GM19351 (cell line): ENCODE measurements around the gene F12.

Experiments
- ATAC-seq: cut with Tn5 transposase; IDR thresholded peaks from one replicate; pipeline ENCODE4 v1.9.1; 2021; ENCODE audit warnings: mild to moderate bottlenecking, moderate library complexity; ENCODE audit not compliant: unreplicated experiment

The F12 gene

DNA sequence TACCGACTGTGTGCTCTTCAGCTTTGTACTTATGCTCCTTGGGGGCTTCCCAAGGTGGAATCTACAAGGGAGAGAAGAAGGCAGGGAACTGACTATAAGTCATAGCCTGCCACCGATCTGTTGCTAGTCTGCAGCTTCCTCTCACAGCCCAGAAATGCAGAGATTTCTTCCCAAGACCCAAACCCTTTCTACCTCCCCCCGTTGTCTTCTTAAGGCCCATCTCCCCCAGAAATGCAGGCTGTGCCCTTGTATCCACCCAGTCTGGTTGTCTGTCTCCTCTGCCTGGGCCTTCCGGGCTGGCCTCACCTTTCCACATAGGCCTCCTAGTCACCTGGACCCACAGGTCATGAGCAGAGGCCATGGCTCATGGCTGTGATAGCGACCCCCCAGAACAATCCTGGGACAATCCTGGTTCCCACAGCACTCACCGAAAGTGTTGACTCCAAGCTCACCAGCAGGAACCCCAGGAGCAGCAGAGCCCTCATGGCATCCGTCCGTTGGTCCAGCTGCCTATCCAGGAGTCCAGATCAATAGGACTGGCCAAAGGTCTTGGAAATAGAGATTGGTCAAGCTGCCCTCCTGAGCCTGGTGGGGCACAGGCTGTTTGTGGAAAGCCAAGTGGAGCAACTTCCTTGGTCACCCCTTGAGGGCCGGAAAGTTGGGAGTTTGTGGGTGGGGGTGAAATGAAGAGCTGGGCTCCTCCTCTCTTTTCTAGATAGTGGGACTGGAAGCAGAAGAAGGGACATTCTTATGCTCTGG lies at the start of gene F12:
F12 (minus strand) TSS at position 522 of the 759 bp plus-strand sequence; CDS start at position 485, 37 bp downstream.
- ATAC-seq, result no peak

DNA sequence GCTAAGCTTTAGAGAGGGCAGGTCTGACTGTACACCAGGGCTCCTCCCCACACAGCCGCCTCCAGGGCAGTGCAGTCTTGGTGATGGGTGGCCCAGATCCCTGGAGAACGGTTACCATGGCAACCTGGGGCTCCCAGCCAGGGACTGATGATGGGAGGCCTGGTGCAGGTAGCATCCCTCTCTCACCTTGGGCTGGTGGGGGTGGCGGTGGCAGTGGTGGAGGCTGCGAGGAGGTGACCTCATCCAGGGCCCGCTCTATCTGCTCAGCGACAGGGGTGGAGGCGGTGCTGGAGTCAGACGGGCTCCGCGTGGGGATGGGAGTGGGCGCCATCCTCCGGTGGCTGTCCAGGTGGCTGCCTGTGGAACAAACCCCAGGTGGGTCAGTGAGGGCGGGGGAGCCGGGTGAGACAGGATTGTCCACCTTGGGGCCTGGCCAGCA lies 49.6 kb upstream of the F12 start:
- no peak for ATAC-seq

DNA sequence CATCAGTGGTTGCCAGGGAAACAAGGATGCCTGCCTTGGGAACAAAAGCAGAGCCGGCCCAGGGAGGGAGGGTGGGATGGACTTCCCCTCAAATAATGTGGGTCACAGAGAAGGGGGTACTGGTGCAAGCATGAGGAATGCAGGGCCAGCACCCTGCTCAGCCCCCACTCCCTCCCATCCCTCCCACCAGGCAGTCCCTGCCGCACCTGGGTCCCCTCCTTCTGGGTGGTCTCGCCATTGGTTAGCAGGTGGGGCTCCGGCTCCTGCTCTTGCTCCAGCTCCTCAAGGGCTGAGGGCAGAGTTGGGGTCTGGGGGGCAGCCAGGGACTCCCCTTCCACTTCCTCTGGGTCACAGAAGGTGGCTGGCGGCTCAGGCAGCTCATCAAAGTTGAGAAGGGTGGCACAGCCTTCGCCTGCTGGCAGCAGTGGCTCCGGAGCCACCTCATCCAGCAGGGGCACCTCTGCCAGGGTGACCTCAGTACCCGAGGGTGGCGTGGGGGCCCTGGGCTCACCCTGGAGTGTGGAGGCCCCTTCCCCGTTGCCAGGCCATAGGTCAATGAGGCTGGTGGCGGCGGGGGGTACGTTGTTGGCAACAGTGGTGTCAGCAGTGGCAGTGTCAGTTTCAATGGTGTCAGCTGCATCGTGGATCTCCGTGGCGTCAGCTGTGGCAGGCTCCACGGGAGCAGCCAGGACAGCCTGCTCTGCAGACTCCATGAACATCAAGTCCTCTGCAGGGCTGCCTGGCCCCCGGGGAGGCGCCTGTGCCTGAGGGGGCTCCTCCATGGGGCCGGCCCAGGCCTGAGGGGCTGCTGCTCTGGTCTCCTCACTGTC lies 48.7 kb upstream of the F12 start:
- ATAC-seq, result no peak

DNA sequence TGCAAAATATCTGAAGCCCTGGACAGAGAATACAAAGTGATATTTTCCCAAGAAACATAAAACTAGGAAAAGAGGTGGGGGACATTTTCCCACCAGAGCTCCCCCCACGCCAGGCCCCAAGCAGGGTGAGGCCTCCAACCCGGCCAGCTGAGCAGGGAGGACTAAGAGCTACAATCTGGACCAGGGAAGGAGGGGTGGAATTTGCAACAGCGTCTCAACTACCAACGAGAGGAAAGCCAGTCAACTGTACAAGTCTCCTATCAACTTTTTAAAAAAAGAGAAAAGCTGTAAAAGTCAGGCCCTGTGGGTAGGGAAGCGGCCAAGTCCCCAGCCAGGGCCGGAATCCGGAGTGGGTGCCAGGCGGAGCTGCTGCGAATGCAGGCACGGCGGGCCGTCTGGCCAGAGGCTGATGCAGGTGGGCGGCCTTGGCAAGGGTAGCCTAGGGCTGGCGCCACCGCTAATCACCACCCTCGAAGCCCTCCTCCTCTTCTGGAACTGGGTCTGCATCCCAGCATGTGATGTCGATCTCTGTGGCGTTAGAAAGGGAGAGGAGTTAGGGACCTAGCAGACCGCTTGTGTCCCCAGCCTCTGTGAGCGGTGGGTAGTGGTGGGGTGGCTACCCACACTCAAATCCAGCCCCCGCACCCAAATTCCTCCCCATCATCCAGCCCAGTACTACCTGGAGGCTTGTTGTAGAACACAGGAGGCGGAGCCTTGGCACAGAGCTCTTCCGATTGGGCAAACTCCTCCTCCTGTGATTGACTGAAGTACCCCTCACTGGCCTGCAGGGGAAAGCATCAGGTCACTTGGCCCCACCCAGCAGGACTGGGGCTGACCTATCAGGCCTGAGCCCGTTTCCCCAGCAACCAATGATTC lies 47.9 kb upstream of the F12 start:
- peak; percentile 62 for ATAC-seq

DNA sequence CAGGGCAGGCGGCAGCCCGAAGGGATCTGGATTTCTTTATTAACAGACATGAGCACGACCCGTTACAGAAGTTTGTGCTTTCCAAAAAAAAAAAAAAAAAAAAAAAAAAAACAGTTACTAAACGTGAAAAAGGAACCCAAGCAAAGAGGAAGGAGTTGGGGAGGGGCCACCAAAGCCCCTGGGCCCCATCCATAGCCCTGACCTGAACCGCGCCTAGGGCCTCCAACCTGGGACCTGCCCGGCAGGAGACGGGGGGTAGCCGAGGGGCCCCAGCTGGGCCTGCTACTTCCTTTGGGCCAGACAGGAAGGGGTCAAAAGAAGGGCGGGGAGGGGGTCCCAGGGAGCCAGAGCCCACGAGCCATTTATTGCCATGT lies 47.2 kb upstream of the F12 start:
- ATAC-seq, result no peak

DNA sequence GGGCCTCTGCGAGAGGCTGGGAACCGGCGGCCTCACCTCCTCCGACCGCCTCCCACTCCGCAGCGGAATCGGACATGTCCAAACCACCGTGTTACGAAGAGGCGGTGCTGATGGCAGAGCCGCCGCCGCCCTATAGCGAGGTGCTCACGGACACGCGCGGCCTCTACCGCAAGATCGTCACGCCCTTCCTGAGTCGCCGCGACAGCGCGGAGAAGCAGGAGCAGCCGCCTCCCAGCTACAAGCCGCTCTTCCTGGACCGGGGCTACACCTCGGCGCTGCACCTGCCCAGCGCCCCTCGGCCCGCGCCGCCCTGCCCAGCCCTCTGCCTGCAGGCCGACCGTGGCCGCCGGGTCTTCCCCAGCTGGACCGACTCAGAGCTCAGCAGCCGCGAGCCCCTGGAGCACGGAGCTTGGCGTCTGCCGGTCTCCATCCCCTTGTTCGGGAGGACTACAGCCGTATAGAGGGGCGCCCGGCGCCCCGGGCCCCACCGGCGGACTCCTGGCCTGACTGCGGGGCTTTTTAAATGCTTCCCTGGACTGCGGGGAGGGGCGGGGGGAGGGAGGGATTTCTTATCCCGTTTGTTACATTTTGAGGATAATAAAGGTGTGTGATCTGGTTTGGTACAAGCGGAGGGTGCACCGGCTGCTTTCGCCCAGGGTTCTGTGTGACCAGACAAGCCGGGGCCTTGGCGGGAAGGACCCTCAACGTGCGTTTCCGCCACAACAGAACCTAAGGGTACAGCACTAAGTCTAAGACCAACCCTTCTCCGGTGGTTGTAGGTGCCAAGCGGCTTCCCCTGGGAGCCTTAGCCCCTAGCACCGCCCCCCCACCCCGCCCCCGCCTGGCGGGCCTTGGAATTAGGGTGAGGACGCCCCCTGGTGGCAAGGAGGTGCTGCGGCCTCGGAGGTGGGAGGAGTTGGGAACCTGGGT lies 46.6 kb upstream of the F12 start:
- peak; percentile 15 for ATAC-seq

DNA sequence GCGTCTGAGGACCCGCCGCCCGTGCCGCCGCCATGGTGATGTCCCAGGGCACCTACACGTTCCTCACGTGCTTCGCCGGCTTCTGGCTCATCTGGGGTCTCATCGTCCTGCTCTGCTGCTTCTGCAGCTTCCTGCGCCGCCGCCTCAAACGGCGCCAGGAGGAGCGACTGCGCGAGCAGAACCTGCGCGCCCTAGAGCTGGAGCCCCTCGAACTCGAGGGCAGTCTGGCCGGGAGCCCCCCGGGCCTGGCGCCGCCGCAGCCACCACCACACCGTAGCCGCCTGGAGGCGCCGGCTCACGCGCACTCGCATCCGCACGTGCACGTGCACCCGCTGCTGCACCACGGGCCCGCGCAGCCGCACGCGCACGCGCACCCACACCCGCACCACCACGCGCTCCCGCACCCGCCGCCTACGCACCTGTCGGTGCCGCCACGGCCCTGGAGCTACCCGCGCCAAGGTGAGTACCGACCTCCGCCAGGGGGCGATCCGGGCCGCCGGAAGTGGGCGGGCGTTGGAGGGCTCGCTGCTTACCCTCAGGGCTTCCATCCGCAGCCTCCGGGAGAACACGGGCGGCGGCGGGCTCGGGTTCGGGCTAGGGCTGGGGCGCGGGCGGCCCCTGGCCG lies 45.8 kb upstream of the F12 start:
- peak; percentile 41 for ATAC-seq

DNA sequence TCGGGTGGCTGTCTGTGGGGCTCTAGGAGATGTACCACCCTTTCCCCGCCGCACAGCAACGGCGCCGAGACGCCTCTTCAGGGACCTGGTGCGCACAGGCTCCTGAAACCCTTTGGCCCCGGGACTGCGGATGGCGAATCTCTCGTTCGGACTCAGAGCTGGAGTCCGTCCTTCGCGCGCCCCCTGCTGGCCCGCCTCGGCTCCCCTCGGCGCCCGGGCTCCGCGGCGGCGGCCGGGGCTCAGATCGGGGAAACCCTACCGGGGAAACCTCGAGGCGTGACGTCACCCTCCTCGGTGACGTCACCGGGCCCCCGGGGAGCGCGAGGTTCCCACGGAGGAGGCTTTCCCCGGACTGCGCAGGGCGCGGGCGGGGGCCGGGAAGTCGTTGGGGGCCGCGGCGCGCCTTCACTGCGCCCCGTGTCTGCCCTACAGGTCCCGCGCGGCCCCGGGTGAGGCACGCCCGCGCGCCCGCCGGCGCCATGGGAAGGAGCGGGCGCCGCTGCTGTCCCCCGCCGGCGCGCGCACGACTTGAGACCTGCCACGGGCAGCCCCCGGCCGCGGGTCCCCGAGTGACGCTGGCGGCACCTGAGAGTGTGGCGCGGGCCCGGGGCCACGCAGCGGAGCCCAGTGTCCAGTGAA lies 45.2 kb upstream of the F12 start:
- ATAC-seq, result peak; percentile 49

DNA sequence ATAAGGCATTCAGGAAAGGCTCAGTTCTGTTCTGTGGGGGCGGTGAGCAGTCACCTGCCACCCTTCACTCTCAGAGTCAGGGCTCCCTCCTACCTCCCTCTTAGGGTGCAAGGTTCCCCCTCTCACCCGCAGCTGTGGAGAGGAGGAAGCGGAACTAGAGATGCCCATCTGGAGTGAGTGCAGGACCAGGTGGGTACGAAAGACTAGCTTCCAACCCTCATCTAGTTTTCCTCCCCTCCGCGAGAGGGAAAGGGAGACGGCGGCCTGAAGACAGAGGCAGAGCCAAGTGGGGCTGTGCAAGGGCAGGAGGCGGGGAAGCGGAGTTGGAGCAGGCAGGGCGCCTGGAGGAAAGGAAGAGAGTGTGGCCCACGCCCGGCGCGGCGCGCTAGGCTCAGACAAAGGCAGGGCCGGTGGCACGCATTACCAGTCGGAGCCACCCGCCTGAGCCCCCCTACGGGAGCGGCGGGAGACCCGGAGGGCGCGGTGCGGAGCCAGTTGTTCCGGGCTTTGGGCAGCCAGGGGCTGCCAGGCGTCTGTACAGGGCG lies 44.6 kb upstream of the F12 start:
- no peak for ATAC-seq

DNA sequence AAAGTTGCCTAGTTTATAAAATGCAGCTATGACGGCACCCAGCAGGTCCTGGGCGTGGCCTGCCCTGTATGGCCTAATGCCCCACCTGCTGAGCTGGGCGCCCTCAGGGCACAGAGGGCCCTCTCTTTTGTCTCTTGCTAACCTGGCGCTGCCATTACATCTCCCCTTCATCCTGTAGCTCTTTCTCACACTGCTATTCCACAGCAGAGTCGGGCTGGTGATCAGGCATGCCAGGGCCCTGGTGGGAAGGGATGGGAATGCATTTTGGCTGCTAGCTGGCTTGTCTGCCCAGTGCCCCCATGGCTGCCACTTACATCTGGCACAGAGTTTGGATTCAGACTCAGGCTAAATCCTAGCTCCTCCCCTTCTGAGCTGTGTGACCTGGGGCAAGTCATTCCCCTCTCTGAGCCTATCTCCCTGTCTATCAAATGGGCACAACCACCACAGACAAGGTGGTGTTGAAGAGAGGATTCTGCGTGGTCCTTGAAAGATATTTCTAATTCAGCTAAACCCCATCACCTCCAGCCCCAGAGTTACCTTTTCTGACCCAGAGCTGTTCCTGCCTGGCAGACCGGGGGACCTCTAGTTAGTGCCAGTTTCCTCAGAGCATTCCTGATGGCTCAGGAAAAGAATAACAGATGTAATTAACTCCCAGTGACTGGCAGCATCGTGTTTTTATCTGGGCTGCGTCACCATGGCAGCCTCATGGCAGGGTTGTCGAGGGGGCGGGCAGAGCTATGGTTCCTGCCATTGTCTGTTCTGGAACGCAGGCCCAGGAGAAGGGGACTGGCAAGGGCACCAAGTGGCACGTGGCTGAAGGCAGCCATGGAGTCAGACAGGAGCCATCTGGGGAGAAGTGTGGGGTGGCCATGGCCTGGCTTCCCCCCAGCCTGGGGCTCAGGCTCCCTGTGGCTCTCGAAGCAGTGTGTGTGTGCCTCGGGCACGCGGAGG lies 43.6 kb upstream of the F12 start:
- ATAC-seq, result no peak

DNA sequence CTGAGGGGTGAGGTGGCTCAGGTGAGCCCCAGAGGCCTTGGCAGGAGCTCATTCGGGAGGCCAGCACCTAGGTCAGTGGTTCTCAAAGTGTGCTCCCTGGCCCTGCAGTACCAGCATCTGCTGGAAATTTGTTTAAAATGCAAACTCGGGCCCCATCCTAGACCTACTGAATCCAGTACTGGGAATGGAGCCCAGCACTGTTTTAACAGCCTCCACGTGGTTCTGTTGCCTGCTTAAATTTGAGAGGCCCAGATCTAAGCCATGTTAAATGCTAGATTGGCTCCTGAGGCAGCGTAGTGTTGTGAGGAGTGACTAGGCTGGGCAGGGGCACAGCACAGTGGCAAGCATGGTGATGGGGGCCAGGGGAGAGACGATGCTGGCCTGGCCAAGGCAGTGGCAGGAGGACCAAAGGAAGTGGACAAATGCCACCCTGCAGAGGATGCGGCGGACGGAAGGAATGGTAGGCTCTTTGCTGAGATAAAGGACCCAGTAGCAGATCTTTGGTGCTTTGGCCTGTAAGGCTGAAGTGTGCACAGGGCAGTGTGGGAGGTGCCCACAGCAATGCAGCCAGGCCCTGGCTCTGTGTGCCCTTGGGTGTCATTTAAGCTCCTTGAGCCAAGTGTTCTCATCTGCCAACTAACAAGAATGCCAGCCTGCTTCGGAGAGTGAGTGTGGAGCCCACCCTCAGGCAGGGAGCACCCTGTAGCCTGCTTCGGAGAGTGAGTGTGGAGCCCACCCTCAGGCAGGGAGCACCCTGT lies 41.5 kb upstream of the F12 start:
- no peak for ATAC-seq

DNA sequence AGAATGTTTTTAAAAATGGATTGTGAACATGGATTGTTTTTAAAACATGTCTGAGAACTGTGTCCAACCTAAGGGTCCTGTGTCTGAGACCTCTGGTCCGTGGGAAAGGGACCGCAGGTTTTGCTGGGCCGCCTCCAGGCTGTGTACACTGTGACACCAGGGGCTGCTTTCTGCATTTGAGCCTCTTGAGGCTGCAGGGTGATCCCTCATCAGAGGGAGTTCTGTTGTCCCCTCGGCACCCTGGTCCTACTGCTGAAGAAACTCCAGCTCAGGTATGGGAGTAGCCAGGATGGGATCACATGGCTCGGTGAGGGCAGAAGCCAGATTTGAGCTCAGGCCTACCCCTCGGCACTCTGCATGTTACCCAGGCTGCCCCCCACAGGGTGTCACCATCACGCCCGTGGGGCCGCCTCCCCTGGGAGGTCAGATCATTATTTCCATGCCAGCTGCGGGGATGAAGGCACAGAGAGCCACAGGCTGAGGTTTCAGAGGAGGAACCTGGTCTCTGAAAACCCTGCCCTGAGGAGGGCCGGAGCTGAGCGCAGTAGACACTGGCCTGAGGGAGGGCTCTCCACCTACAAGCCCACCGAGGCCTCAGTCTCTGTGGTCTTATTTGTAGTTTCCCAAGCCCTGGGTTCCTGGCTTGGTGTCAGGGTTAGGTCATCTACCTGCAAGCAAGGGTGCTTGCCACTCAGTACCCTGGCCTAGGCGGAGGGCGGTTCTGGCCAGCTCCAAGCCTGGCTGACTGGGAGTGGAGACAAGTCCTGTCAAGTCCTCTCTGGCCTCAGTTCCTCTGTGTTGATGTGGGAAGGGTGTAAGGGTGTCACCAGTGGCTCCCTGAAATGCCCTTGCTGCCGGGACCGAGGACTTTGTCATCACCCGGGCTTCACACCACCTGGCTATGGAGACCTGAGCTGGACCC lies 40.0 kb upstream of the F12 start:
- ATAC-seq, result no peak

DNA sequence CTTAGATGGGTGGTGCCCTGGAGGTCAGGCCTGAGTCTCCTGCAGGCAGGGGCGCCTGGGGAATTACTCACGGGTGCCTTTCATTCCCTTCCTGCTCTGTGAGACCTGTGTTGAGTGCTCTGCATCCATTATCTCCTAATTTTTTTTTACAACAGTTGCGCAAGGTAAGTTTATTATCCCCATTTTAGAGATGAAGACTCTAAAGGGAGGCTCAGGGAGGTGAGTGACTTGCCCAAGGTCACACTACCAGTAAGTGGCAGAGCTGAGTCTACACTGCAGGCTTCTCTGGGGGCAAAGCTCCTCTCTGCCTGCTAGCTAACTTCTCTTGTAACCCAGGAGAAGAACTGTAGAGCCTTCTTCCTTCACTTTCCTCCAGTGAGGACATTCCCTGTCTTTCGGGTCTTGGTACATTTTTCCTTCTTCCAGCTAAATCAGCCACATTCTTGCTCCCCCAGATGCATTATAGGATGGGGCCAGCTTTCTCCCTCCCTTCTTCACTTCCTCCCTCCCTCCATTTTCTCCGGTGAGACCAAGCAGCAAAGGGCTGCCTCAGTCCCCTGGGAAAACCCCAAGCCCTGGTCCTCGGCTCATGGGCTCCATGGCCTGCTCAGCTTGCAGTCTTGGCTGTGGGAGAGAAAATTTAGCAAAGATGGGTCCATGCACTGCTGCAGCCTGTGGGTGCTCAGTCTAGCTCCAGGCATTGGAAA lies 39.0 kb upstream of the F12 start:
- ATAC-seq, result no peak

DNA sequence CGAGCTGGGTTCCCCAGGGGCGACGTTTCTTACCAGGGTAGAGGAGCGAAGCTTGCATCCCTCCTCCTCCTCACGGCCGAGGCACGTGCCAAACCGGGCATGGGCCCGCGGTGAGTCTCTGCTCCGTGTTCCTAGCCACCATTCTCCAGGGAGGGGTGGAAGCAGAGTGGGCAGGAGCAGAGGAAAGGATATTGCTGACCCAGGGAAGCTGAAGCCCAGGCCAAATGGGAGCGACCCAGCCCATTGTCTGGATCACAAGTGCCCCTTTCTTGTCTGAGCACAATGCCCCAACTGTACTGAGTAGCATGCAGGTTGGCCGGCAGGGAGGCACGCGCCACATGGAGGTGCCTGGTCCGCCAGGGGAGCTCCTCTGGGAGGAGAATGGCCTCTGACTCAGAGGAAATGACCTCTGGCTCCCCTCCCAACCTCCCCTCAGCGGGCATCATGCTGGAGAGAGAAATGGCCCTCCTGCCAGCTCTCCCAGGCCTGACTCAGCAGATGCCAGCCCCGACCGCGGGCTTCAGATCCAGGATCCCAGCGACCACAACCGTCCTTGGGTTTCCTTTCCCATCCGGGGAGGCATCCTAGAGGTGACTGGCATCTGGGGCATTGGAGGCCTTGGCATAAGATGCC lies 38.4 kb upstream of the F12 start:
- no peak for ATAC-seq

DNA sequence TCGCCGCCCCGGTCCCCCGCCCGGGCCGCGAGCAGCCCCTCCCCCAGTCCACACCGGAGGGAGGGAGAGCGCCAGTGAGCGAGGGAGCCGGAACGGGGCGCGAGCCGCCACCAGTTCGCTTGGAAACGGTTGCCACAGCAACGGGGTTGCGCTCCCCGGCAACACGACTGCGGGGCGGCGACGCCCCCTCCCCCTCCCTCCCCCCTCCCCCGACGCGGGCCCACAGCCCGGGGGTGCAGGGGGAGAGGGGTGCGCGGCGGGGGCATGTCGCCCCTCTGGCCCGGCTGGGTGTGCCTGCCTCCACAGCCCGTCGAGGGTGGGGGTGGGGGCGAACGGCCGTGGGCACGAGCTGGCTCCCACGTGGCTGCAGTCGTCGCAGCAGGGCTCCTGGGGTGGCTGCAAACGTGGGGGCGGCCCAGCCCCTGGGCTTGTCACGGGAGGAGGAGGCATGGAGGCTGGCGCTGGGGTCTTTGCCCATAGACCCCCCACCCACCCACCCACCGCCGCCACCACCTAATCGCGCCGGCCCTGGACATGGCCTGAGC lies 37.8 kb upstream of the F12 start:
- peak; percentile 47 for ATAC-seq
